ENCODE results near the gene ZNF546. TPM values are rescaled to one million over a fixed set of nuclear protein-coding genes. Genes with fewer than 3 reads are reported as not detected.
"Not testable (repeated sequence)": the region's sequence is repeated elsewhere in the genome, so short reads cannot be mapped to it uniquely, and the experiment has no call there.

ZNF546 gene
- 1.4 and 1.6 TPM in 2 replicates for total RNA-seq (2014; rRNA removed)
- 0.35 TPM for polyA plus RNA-seq (2012)

DNA sequence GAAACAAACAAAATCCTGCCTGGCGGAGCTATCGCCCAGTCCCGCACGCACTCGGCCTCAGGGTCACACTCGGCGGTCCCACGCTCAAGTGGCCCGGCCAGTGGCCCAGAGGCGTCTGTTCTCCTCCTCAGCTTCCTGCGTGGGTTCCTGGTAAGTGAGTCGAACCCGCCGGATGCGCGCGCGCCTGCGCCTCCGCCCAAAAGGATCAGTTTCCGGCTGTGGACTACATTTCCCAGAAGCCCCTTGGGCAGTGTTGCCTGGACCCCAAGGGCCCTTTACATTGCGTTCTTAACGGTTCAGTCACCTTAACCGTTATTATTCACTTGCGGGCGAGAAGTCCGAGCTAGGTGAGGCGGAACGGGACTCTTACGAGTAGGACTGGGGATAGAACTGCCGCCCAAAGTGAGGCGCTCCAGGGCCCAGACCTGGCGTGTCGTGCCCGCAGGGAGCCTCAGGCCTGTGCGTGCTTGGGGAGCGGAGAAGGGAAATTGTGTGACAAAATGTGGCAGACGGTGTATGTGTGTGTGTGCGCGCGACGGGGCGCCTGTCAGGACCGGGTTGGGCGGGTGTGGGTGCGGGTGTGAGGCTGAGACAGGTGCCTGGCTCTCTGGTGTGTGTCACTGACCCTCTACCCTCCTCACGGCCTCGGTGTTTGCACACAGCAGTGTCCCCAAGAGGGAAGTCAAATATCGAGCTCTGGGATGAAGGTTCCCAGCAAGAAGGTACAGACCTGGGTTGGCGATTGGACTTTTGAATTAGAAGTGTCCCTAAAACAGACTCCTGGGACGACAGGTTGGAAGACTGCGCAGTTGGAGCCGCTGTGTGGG lies at the start of gene ZNF546:
TSS of gene ZNF546 (plus strand) at position 250 of the 827 bp plus-strand sequence. CDS start 1,267 bp downstream, outside the sequence.
- peak; percentile 87 for DNase-seq (ENCODE audit: low read depth)

DNA sequence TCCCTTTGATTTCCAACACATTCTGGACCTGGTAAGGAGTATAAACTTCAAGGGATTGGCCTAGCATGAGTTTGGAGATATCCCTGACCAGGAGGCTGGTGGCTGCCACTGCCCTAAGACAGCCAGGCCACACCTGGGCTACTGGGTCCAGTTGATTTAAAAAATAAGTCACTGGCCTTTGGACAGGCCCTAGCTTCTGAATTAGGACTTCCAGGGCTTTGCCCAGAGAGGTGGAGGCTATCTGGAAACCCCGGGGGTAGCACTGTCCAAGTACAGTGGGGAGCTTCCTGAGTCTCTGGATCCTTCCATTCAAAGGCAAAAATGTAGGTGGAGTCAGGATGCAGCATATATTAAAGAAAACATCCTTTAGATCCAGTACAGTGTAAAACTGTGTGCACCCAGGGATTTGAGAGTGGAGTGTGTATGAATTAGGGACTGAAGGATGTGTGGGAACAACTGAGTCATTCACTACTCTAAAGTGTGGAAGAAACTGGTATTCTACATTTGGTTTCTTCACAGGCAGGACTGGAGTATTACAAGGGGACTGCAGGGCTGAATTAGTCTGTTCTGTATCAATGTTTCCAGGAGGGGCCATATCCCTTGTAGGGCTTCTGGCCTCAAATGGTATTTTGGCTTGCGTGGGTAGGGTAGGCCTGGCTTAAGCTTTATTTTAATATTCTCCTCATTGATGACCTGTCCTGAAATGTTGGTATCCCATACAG lies 47.7 kb upstream of the ZNF546 start:
- no peak for DNase-seq (ENCODE audit: low read depth)

DNA sequence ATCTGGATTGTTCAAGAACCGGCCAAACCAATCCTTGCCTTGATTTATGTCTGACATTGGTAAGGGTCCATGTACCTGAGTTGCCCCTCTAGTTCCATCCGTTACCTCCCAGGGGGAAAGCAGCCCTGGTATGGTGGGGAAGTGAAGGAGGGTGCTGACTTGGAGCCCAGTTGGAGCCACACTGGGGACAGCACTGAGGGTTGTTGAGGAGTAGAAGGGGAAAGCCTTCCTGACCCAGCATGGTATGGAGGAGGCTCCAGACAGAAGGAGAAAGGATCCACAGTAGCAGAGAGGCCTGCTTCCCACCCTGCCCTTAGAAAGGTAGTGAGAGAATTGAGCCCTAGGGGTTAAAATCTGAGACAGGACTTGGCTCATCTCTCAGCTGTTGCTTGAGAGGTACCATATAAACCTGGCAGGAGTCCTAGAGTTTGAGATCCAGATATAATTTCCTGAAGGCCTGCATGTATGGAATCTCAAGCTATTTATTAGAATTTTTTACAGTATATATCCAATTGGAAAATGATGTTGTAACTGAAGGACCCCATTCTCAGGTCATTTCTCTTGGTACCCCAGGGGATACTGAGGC lies 45.7 kb upstream of the ZNF546 start:
- no peak for DNase-seq (ENCODE audit: low read depth)

DNA sequence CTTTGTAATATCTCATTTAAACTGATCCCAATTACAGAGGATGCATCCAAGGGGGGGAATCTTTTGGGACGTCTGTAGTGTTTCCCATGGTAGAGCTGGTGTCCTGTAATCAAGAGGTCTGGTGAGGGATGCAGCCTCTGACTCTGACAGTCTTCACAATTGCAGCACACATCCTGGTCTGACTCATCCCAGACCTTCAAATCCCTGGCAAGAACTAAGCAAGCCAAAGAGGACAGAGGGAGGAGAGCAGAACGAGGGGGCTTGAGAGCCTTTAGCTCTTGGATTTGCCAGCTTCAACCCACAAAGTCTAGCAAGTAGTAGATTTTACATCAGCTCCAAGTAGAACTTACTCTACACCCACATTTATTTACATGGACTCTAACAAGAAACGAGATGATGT lies 45.2 kb upstream of the ZNF546 start:
- peak; percentile 59 for DNase-seq (ENCODE audit: low read depth)

DNA sequence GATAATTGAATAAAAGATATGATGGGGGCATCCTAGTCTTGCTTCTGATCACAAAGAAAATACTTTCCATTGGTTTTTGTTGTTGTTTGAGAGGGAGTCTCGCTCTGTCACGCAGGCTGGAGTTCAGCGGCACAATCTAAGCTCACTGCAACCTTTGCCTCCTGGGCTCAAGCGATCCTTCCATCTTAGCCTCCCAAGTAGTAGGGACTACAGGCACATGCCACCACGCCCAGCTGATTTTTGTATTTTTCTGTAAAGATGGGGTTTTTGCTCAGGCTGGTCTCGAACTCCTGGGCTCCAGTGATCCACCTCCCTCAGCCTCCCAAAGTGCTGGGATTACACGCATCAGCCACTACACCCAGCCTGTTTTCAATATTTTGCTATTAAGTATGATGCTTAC lies 42.9 kb upstream of the ZNF546 start:
- no peak for DNase-seq (ENCODE audit: low read depth)

DNA sequence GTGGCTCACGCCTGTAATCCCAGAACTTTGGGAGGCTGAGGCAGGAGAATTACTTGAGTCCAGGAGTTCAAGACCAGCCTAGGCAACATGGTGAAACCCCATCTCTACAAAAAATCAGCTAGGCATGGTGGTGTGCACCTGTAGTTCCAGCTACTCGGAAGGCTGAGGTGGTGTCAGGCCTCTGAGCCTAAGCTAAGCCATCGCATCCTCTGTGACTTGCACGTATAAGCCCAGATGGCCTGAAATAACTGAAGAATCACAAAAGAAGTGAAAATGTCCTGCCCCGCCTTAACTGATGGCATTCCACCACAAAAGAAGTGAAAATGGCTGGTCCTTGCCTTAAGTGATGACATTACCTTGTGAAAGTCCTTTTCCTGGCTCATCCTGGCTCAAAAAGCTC lies 39.0 kb upstream of the ZNF546 start:
- DNase-seq (ENCODE audit: low read depth), result not testable (repeated sequence)

DNA sequence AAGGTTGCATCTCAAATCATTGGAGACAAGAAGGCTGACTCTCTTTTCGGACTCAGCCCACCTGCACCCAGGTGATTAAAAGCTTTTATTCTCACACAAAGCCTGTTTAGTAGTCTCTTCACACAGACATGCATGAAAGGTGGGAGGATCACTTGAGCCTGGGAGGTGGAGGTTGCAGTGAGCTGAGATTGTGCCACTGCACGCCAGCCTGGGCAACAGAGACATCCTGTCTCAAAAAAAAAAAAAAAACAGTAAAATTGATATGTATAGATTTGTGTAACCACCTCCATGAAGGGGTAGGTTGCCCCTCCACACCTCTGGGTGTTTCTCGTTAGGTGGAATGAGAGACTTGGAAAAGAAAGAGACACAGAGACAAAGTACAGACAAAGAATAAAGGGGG lies 37.9 kb upstream of the ZNF546 start:
- not testable (repeated sequence) for DNase-seq (ENCODE audit: low read depth)

DNA sequence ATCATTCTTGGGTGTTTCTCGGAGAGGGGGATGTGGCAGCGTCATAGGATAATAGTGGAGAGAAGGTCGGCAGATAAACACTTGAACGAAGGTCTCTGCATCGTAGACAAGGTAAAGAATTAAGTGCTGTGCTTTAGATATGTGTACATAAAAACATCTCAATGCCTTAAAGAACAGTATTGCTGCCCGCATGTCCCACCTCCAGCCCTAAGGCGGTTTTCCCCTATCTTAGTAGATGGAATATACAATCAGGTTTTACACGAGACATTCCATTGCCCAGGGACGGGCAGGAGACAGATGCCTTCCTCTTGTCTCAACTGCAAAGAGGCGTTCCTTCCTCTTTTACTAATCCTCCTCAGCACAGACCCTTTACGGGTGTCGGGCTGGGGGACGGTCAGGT lies 37.5 kb upstream of the ZNF546 start:
- DNase-seq (ENCODE audit: low read depth), result not testable (repeated sequence)

DNA sequence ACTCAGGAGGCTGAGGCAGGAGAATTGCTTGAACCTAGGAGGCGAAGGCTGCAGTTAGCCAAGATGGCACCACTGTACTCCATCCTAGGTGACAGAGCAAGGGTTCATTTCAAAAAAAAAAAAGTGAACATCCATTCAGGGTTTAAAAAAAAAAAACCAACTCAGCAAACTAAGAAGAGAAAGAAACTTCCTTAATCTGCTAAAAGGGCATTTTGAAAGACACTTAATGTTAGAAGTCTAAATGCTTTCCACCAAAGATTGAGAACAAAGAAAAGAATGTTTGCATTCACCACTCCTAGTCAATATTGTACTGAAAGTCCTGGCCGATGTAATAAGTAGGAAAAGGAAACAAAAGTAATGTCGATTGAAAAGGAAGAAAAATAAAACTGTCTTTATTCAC lies 33.0 kb upstream of the ZNF546 start:
- no peak for DNase-seq (ENCODE audit: low read depth)

DNA sequence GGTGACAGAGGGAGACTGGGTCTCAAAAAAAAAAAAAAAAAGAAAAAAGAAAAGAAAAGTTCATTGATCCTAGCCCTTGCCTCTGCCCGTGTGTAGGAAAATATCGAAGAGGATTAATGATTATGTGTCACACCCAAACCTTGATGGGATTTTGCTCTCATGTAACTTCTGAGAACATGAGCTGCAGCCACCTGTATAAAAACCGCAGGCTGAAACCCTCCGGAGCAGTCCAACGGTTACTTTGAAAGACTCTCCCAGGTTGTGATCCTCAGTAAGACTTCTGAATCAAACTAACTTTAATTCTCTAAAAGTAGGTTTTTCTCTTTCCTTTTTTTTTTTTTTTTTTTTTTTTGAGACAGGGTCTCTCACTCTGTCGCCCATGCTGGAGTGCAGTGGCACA lies 30.2 kb upstream of the ZNF546 start:
- DNase-seq (ENCODE audit: low read depth), result no peak

DNA sequence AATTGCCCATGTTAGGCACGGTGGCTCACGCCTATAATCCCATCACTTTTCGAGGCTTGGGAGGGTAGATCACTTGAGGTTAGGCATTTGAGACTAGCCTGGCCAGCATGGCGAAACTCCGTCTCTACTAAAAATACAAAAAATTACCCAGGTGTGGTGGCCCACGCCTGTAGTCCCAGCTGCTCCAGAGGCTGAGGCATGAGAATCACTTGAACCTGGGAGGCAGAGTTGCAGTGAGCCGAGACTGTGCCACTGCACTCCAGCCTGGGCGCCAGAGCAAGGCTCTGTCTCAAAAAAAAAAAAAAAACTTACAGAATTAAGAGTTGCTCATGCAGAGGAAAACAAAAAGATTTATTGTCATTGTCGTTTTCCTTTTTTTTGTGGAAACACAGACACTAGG lies 29.3 kb upstream of the ZNF546 start:
- DNase-seq (ENCODE audit: low read depth), result no peak

DNA sequence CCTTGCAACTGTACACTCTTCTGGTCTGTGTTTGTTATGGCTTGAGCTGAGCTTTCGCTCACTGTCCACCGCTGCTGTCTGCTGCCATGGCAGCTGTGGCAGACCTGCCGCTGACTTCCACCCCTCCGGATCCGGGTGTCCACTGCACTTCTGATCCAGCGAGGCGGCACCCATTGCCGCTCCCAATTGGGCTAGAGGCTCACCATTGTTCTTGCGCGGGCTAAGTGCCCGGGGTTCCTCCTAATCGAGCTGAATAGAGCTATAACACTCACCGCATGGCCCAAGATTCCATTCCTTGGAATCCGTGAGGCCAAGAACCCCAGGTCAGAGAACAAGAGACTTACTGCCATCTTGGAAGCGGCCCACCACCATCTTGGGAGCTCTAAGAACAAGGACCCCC lies 28.1 kb upstream of the ZNF546 start:
- no peak for DNase-seq (ENCODE audit: low read depth)

DNA sequence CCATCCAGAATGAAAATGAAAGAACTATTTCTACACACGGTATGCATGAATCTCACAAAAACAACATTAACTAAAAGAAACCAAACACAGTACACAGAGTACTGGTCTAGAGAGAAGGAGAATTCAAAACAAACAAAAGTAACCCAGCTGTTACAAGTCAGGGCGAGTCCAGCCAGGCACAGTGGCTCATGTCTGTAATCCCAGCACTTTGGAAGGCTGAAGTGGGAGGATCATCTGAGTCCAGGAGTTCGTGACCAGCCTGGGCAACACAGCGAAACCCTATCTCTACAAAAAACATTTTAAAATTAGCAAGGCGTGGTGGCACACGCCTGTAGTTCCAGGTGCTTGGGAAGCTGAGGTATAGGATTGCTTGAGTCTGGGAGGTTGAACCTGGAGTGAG lies 27.6 kb upstream of the ZNF546 start:
- peak; percentile 69 for DNase-seq (ENCODE audit: low read depth)

DNA sequence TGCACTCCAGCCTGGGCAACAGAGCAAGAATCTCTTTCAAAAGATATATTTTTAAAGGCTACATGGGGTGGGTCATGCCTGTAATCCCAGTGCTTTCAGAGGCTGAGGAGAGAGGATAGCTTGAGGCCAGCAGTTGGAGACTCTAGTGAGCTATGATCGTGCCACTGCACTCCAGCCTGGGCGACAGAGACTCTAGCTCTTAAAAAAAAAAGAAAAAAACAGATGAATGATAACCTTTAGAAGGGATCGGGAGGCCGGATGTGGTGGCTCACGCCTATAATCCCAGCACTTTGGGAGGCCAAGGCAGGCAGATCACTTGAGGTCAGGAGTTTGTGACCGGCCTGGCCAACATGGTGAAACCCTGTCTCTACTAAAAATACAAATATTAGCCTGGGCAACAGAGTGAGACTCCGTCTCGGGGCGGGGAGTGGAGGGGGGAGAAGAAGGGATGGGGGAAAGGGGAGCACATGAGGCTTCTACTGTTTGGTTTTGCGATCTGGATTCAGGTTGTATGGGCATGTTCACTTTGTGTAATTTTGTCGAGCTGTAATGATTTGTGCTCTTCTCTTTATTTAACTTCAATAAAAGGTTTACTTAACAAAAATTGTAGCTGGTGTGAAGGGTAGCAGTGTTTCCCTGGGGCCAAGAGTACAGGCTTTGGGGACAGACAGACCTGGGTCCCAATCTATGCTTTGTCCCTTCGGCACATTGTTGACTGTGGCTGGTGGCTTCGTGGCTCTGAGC lies 27.0 kb upstream of the ZNF546 start:
- DNase-seq (ENCODE audit: low read depth), result no peak

DNA sequence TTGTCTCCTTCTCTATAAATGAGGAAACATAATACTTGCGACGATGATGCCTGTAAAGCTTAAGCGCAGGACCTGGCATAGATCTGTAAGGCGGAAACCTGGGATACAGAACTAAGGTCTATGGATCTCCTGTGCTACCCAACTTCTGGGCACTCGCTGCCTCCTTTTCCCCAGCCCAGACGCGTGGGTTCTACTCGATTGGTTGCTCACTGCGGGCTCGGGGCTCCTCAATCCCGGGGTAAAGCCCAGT lies 26.5 kb upstream of the ZNF546 start:
- no peak for DNase-seq (ENCODE audit: low read depth)

DNA sequence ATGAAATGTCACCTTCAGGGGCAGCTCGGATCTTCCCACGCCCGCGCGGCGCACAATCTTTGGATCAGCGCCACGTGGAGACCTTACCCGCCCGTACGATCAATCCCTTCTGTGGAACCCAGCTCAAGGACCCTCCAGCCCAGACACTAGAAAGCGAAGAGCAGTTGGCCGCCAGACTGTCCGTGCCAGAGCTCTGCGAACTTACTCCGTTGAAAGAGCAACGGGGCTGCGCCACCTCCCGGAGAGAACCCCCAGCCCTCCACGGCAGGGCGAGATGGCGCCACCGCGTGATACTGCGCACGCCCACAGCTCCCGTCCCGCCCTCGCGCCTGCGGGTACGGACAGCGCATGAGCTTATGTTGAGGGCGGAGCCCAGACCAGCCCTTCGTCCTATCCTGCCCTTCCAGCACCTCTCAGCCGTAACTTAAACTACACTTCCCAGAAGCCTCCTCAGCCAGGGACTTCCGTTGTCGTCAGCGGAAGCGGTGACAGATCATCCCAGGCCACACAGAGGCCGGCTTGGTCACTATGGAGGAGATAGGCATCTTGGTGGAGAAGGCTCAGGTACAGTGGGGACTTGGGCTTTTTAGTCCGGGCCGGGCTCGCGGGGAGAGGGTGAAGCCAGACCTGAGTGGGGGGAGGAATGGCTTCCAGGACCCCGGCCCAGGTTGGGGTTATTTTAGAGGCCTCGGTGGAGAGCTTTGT lies 26.0 kb upstream of the ZNF546 start, which contains the start of gene PSMC4:
TSS of gene PSMC4 (plus strand) at position 491 of the 705 bp plus-strand sequence. CDS start at position 529, 38 bp downstream.
- DNase-seq (ENCODE audit: low read depth), result peak; percentile 98

DNA sequence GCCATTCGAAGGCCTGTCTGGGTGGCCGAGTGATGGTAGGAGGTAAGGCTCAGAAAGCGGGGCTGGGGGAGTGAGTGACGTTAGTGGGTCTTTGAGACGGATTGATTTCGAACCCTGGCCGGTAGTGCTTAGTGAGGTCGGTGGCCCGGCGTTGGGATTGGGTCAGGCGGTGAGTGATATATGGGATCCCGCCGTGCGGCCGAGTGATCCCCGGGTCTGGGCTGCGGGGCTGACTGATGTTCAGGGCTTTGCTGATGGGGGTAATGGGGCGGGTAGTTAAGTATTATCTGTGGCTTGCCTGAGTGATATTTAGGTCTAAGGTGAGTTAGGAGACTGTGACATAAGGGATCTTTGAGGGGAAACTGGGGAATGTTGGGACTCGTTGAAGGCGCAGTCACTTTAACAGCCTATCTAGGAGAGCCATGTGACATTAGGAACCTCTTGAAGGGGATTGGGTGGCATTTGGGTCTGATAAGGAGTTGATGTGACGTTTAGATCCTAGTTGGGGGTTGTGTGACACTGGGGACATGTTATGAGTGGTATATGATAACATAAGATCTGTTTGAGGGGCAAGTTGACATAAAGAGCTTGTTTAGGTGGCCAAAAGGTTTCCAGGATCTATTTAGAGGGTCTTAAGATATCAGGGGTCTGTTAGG lies 25.4 kb upstream of the ZNF546 start:
- no peak for DNase-seq (ENCODE audit: low read depth)

DNA sequence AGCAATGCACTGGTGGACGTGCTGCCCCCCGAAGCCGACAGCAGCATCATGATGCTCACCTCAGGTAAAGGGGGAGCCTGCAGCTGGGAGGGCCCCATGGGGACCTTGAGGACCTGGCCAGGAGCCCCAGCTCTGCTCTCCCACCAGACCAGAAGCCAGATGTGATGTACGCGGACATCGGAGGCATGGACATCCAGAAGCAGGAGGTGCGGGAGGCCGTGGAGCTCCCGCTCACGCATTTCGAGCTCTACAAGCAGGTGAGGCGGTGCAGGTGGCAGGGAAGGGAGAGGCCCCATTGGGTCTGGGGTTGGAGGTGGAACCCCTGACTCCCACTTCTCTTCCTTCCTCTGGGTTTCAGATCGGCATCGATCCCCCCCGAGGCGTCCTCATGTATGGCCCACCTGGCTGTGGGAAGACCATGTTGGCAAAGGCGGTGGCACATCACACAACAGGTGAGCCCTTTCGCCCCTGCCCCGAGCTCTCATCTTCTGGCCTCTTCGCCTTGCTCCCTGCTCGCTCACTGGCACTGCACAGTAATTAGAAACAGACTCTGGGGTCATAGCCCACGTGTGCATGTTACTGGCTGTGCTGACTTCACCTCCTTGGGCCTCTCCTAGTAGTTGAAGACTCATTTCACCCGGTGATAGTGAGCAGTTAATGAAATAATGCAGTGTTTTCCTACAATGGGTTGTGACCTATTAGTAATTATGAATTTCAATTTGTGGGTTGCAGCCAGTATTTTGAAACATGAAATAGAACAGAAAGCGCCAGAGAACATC lies 22.3 kb upstream of the ZNF546 start:
- DNase-seq (ENCODE audit: low read depth), result no peak

DNA sequence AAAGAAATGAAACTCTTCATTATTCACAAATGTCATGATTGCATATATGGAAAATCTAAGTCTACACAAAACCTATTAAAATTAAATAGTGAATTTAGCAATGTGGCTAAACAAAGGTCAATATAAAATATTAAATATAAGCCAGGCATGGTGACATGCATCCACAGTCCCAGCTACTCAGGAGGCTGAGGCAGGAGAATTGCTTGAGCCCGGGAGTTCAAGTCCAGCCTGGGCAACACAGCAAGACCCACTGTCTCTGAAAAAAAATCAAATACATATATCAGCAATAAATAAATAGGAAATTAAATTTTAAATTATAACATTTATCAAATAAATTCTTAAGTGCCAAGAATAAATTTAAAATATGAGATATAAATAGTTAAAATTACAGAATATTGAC lies 14.0 kb upstream of the ZNF546 start:
- no peak for DNase-seq (ENCODE audit: low read depth)

DNA sequence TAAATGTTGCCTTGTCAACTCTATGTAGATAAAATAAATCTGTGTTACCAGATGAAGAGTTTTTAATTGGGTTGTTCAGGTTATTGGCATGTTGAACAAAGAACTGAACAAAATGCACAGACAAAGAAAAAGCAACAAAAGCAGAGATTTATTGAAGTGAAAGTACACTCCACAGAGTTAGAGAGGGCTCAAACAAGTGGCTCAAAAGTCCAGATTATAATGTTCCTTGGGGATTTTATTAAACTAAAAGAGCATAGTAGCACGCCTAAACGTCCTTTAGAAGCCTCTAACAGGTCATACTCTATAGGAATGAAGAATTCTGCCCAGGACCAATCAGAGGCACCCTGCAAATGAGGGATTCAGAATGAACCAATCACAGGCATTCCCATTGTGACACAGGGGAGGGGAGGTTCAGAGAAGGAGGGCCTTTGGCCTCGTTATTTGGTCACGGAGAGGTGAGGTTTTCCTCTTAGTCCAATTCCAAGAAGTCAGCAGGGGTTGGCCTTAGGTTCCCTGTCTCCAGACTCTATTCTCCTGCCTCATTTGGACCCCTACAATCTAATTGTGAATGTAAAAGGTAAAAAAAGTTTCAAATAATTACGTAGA lies 13.1 kb upstream of the ZNF546 start:
- no peak for DNase-seq (ENCODE audit: low read depth)
